Measurements from ENCODE around the gene ACBD5. TPM values are rescaled to one million over a fixed set of nuclear protein-coding genes. Genes with fewer than 3 reads are reported as not detected.
"Not testable (repeated sequence)": the region's sequence is repeated elsewhere in the genome, so short reads cannot be mapped to it uniquely, and the experiment has no call there.

ACBD5 gene
- 20.0 and 22.0 TPM in 2 replicates for total RNA-seq

GRCh38 chr10:27240212-27241009 lies at the start of gene ACBD5:
ACBD5 (minus strand) TSS chr10:27240797; CDS start chr10:27240688, 109 bp downstream.
- peak within 1 kb of the TSS; percentile 93 for H3K27ac Mint-ChIP-seq

GRCh38 chr10:27285093-27285492 lies 44.5 kb upstream of the ACBD5 start:
- no peaks in the 10 kb centered on the region for H3K36me3 Mint-ChIP-seq (ENCODE audit: low read depth)
- no peaks in the 10 kb centered on the region for H3K9me3 Mint-ChIP-seq
- no peak overlapping the region for H3K4me3 Mint-ChIP-seq
- intact Hi-C loops (cut with micrococcal nuclease), result loop anchor here (1.0 to 2.0 kb wide), 2 partner anchors 61 to 394 kb away; no protein-coding TSS in a partner anchor
- peaks cover 7% of the 10 kb centered on the region for H3K4me1 Mint-ChIP-seq (ENCODE audit: low read depth)
- H3K27ac Mint-ChIP-seq, result no peak overlapping the region
- DNase-seq (ENCODE audit: low spot score), result no peak
- peaks cover 5% of the 10 kb centered on the region for H3K27me3 Mint-ChIP-seq (ENCODE audit: insufficient read depth)

More at GRCh38 chr10:27240212-27241009, at the start of gene ACBD5:
- Mint-ChIP-seq H3K4me3 (peak within 1 kb of the TSS; percentile 89), H3K27me3 (ENCODE audit: insufficient read depth) (no peaks in the 10 kb centered on the region), H3K9me3 (no peaks in the 10 kb centered on the region), H3K4me1 (ENCODE audit: low read depth) (peaks cover 29% of the 10 kb centered on the region), H3K36me3 (ENCODE audit: low read depth) (peaks cover 9% of the 10 kb centered on the region)
- intact Hi-C loops (cut with micrococcal nuclease), result loop anchor here (1.0 to 5.0 kb wide), 3 partner anchors 16 to 798 kb away; no protein-coding TSS in a partner anchor
- peak; percentile 70 for DNase-seq (ENCODE audit: low spot score)

GRCh38 chr10:27276581-27276980 lies 36.0 kb upstream of the ACBD5 start:
- DNase-seq (ENCODE audit: low spot score), result no peak
- Mint-ChIP-seq H3K4me3 (no peak overlapping the region), H3K9me3 (no peaks in the 10 kb centered on the region), H3K4me1 (ENCODE audit: low read depth) (no peaks in the 10 kb centered on the region), H3K36me3 (ENCODE audit: low read depth) (no peaks in the 10 kb centered on the region), H3K27ac (no peak overlapping the region), H3K27me3 (ENCODE audit: insufficient read depth) (peaks cover 58% of the 10 kb centered on the region)
- intact Hi-C loops (cut with micrococcal nuclease), result no loop called here

- H3K27me3 Mint-ChIP-seq (ENCODE audit: insufficient read depth), result peaks cover 39% of the 10 kb centered on the region
- intact Hi-C loops (cut with micrococcal nuclease); H3K4me1 Mint-ChIP-seq (ENCODE audit: low read depth); H3K27ac Mint-ChIP-seq; H3K9me3 Mint-ChIP-seq; H3K36me3 Mint-ChIP-seq (ENCODE audit: low read depth); DNase-seq (ENCODE audit: low spot score); H3K4me3 Mint-ChIP-seq: not testable (repeated sequence)
Observed at GRCh38 chr10:27266025-27266424, 25.4 kb upstream of the ACBD5 start.

GRCh38 chr10:27262788-27263187 lies 22.2 kb upstream of the ACBD5 start:
- Mint-ChIP-seq H3K4me1 (ENCODE audit: low read depth) (peaks cover 18% of the 10 kb centered on the region), H3K27me3 (ENCODE audit: insufficient read depth) (peaks cover 54% of the 10 kb centered on the region)
- H3K9me3 Mint-ChIP-seq; H3K4me3 Mint-ChIP-seq; H3K36me3 Mint-ChIP-seq (ENCODE audit: low read depth); DNase-seq (ENCODE audit: low spot score); intact Hi-C loops (cut with micrococcal nuclease); H3K27ac Mint-ChIP-seq: not testable (repeated sequence)

GRCh38 chr10:27258838-27259812 lies 18.5 kb upstream of the ACBD5 start:
- Mint-ChIP-seq H3K4me3 (peak overlapping the region; percentile 90), H3K9me3 (no peaks in the 10 kb centered on the region), H3K27ac (peak overlapping the region; percentile 15), H3K36me3 (ENCODE audit: low read depth) (peaks cover 4% of the 10 kb centered on the region), H3K4me1 (ENCODE audit: low read depth) (peaks cover 27% of the 10 kb centered on the region), H3K27me3 (ENCODE audit: insufficient read depth) (peaks cover 59% of the 10 kb centered on the region)
- no peak for DNase-seq (ENCODE audit: low spot score)
- intact Hi-C loops (cut with micrococcal nuclease), result no loop called here

GRCh38 chr10:27258492-27258837 lies 17.9 kb upstream of the ACBD5 start:
- Mint-ChIP-seq H3K27me3 (ENCODE audit: insufficient read depth) (peaks cover 57% of the 10 kb centered on the region), H3K4me1 (ENCODE audit: low read depth) (peaks cover 30% of the 10 kb centered on the region), H3K4me3 (peak overlapping the region; percentile 79)

GRCh38 chr10:27256299-27257189 lies 15.9 kb upstream of the ACBD5 start:
- intact Hi-C loops (cut with micrococcal nuclease), result loop anchor here (1.0 kb wide), 1 partner anchor 13 kb away; no protein-coding TSS in a partner anchor
- Mint-ChIP-seq H3K4me1 (ENCODE audit: low read depth) (peaks cover 32% of the 10 kb centered on the region), H3K27ac (no peak overlapping the region), H3K27me3 (ENCODE audit: insufficient read depth) (peaks cover 43% of the 10 kb centered on the region), H3K9me3 (no peaks in the 10 kb centered on the region), H3K36me3 (ENCODE audit: low read depth) (peaks cover 4% of the 10 kb centered on the region), H3K4me3 (peak overlapping the region; percentile 24)
- DNase-seq (ENCODE audit: low spot score), result no peak

More at GRCh38 chr10:27258492-27258837, 17.9 kb upstream of the ACBD5 start:
- no peaks in the 10 kb centered on the region for H3K9me3 Mint-ChIP-seq
- H3K36me3 Mint-ChIP-seq (ENCODE audit: low read depth), result peaks cover 4% of the 10 kb centered on the region
- H3K27ac Mint-ChIP-seq, result no peak overlapping the region
- intact Hi-C loops (cut with micrococcal nuclease), result no loop called here
- no peak for DNase-seq (ENCODE audit: low spot score)

GRCh38 chr10:27253576-27253975 lies 13.0 kb upstream of the ACBD5 start:
- DNase-seq (ENCODE audit: low spot score), result no peak
- Mint-ChIP-seq H3K27ac (no peak overlapping the region), H3K36me3 (ENCODE audit: low read depth) (peaks cover 3% of the 10 kb centered on the region), H3K9me3 (no peaks in the 10 kb centered on the region), H3K27me3 (ENCODE audit: insufficient read depth) (peaks cover 18% of the 10 kb centered on the region), H3K4me3 (peak overlapping the region; percentile 78), H3K4me1 (ENCODE audit: low read depth) (peaks cover 23% of the 10 kb centered on the region)
- intact Hi-C loops (cut with micrococcal nuclease), result no loop called here

GRCh38 chr10:27252267-27253000 lies 11.8 kb upstream of the ACBD5 start:
- DNase-seq (ENCODE audit: low spot score), result peak; percentile 75
- H3K36me3 Mint-ChIP-seq (ENCODE audit: low read depth), result no peaks in the 10 kb centered on the region
- H3K9me3 Mint-ChIP-seq, result no peaks in the 10 kb centered on the region
- peak overlapping the region; percentile 78 for H3K4me3 Mint-ChIP-seq
- intact Hi-C loops (cut with micrococcal nuclease), result loop anchor here (1.0 kb wide), 2 partner anchors 9 to 29 kb away; no protein-coding TSS in a partner anchor
- H3K27ac Mint-ChIP-seq, result peak overlapping the region; percentile 49
- H3K4me1 Mint-ChIP-seq (ENCODE audit: low read depth), result peaks cover 11% of the 10 kb centered on the region
- peaks cover 6% of the 10 kb centered on the region for H3K27me3 Mint-ChIP-seq (ENCODE audit: insufficient read depth)

GRCh38 chr10:27251554-27251953 lies 11.0 kb upstream of the ACBD5 start:
- Mint-ChIP-seq H3K4me1 (ENCODE audit: low read depth) (peaks cover 6% of the 10 kb centered on the region), H3K4me3 (peak overlapping the region; percentile 39), H3K27ac (no peak overlapping the region), H3K9me3 (no peaks in the 10 kb centered on the region), H3K27me3 (ENCODE audit: insufficient read depth) (peaks cover 1% of the 10 kb centered on the region), H3K36me3 (ENCODE audit: low read depth) (no peaks in the 10 kb centered on the region)
- DNase-seq (ENCODE audit: low spot score), result no peak
- intact Hi-C loops (cut with micrococcal nuclease), result no loop called here

All from activated T-helper 1 cell treated with anti-CD3 and anti-CD28 coated beads, Interleukin-12 subunit alpha, Interleukin-12 subunit beta, Interleukin-2, Interleukin-4 antibody, amounts not matched to agents 30 ng/mL and 10 ng/mL and 1 ng/mL, durations not matched to agents 14 hours and 24 hours and 36 hours (primary cell).